GM18867 (cell line): ENCODE measurements around the gene EBF4.
"Not testable (repeated sequence)": the region's sequence is repeated elsewhere in the genome, so short reads cannot be mapped to it uniquely, and the experiment has no call there.

ENCODE experiments used
- ATAC-seq: cut with Tn5 transposase; IDR thresholded peaks from one replicate; pipeline ENCODE4 v1.9.1; 2021; ENCODE audit warnings: mild to moderate bottlenecking, moderate library complexity; ENCODE audit not compliant: unreplicated experiment

EBF4 gene

GRCh38 chr20:2755451-2756055 is 63.0 kb downstream of the EBF4 start:
- no peak for ATAC-seq

GRCh38 chr20:2756056-2756611 is 63.6 kb downstream of the EBF4 start:
- no peak for ATAC-seq

- ATAC-seq, result no peak
Measured at GRCh38 chr20:2757001-2757400, 64.4 kb downstream of the EBF4 start.

GRCh38 chr20:2757969-2758368 is 65.4 kb downstream of the EBF4 start:
- ATAC-seq, result no peak

- ATAC-seq, result no peak
Measured at GRCh38 chr20:2759143-2759542, 66.6 kb downstream of the EBF4 start.

GRCh38 chr20:2759603-2760296 is 67.2 kb downstream of the EBF4 start:
- no peak for ATAC-seq

GRCh38 chr20:2760297-2760951 is 67.8 kb downstream of the EBF4 start:
- no peak for ATAC-seq

GRCh38 chr20:2760952-2761305 is 68.3 kb downstream of the EBF4 start:
- ATAC-seq, result no peak

- no peak for ATAC-seq
Measured at GRCh38 chr20:2761885-2762284, 69.3 kb downstream of the EBF4 start.

- no peak for ATAC-seq
Measured at GRCh38 chr20:2762578-2763131, 70.1 kb downstream of the EBF4 start.

GRCh38 chr20:2763186-2763585 is 70.6 kb downstream of the EBF4 start:
- no peak for ATAC-seq

- ATAC-seq, result no peak
Measured at GRCh38 chr20:2767768-2768631, 75.4 kb downstream of the EBF4 start.

GRCh38 chr20:2768632-2769015 is 76.0 kb downstream of the EBF4 start:
- no peak for ATAC-seq

- not testable (repeated sequence) for ATAC-seq
Measured at GRCh38 chr20:2770091-2770490, 77.5 kb downstream of the EBF4 start.

- no peak for ATAC-seq
Measured at GRCh38 chr20:2771631-2772080, 79.1 kb downstream of the EBF4 start.

- no peak for ATAC-seq
Measured at GRCh38 chr20:2773812-2774211, 81.2 kb downstream of the EBF4 start.

GRCh38 chr20:2775139-2775538 is 82.6 kb downstream of the EBF4 start:
- ATAC-seq, result no peak

GRCh38 chr20:2778602-2779321 is 86.2 kb downstream of the EBF4 start:
- ATAC-seq, result no peak

GRCh38 chr20:2780948-2781347 is 88.4 kb downstream of the EBF4 start:
- ATAC-seq, result no peak

- ATAC-seq, result no peak
Measured at GRCh38 chr20:2783908-2784566, 91.5 kb downstream of the EBF4 start.
